Esophagus muscularis mucosa (tissue), 4 donors: ENCODE results near the gene TEX35. TPM values are rescaled to one million over a fixed set of nuclear protein-coding genes. Genes with fewer than 3 reads are reported as not detected.

Source experiments
- DNase-seq: peaks from one replicate; pipeline ENCODE4 v3.0.0-alpha.2; 2017; ENCODE audit errors: extremely low spot score
- H3K27ac ChIP-seq, 4 donors: fragments of 200-600 bp; sonication (generic); replicated peaks in 1 of 4; 1 replicate in 3 of 4; 2 replicates in 1 of 4; pipeline ENCODE4 v1.5.1; 2016 to 2019; ENCODE audit warnings: mild to moderate bottlenecking in 1 of 4
- H3K27me3 ChIP-seq, 4 donors: fragments of 200-600 bp; sonication (generic); one replicate each; pipeline versions ENCODE4 v1.5.1 to v1.6.0; 2016 to 2019
- H3K36me3 ChIP-seq, 4 donors: fragments of 200-600 bp; sonication (generic); one replicate each; pipeline ENCODE4 v1.5.1; 2016 to 2019
- H3K4me1 ChIP-seq, 4 donors: fragments of 200-600 bp; sonication (generic); one replicate each; pipeline ENCODE4 v1.5.1; 2016 to 2019
- H3K4me3 ChIP-seq, 4 donors: fragments of 200-600 bp; sonication (generic); 1 replicate in 2 of 4; 2 replicates in 2 of 4; pipeline ENCODE4 v1.5.1; 2016 to 2019; ENCODE audit warnings: mild to moderate bottlenecking in 4 of 4, moderate library complexity in 1 of 4
- H3K9me3 ChIP-seq, 4 donors: fragments of 200-600 bp; sonication (generic); 1 replicate in 3 of 4; 2 replicates in 1 of 4; pipeline ENCODE4 v1.5.1; 2016 to 2019
- CTCF ChIP-seq, 3 experiments: fragments of 200-600 bp in 2 of 3; fragments of 450-650 bp in 1 of 3; sonication (generic) in 2 of 3; IDR thresholded peaks; one replicate each; pipeline ENCODE4 v1.5.1; 2017 to 2019; ENCODE audit warnings: antibody characterized with exemption in 3 of 3, mild to moderate bottlenecking in 2 of 3, moderate library complexity in 1 of 3
- EP300 ChIP-seq: sonication (generic); formaldehyde crosslinking; IDR thresholded peaks from one replicate; pipeline ENCODE4 v1.6.1; 2017; ENCODE audit warnings: antibody characterized with exemption
- POLR2A ChIP-seq: fragments of 450-650 bp; IDR thresholded peaks from one replicate; pipeline ENCODE4 v1.6.1; 2017; ENCODE audit warnings: antibody characterized with exemption, moderate library complexity, mild to moderate bottlenecking, low read depth
- POLR2AphosphoS5 ChIP-seq, 2 donors: sonication (generic); formaldehyde crosslinking; IDR thresholded peaks; one replicate each; pipeline ENCODE4 v1.6.1; 2017; ENCODE audit warnings: antibody characterized with exemption in 2 of 2
- WGBS: methylation state at CpG from one replicate; pipeline ENCODE4 v1.1.5; 2018; 5-methylcytosine and 5-hydroxymethylcytosine counted together
- intact Hi-C: fragments of 100-400 bp; cut with DNase I; formaldehyde crosslinking; loops from one replicate; pipeline ENCODE4 v1.15.1; 2023
- total RNA-seq, 4 donors: library from RNA; depleted of rRNA; stranded (reverse); fragments of >200 nt; gene quantifications; one replicate each; pipeline versions ENCODE4 v1.1.0 to v1.2.1, GENCODE V29; 2016

The TEX35 gene
- total RNA-seq, 4 donors from 2014 or later = not detected

- TF ChIP-seq CTCF (IDR thresholded peaks at IDR 0.05) = peak in 1 of 3 experiments; percentile 13
- TF ChIP-seq POLR2A = no peak
- Histone ChIP-seq H3K4me1 (no peaks in the 10 kb centered on the region), H3K36me3 (no peaks in the 10 kb centered on the region), H3K9me3 (no peaks in the 10 kb centered on the region), H3K4me3 (no peak overlapping the region), H3K27ac (no peak overlapping the region), H3K27me3 (no peaks in the 10 kb centered on the region)
- DNase-seq = no peak
- 96% methylated on average over 11 of the region's 11 CpGs for WGBS
- intact Hi-C loops = loop anchor here (2.0 kb wide), 1 partner anchor 189 kb away; no protein-coding TSS in a partner anchor
Observed at GRCh38 chr1:178500091-178500770, 12.7 kb upstream of the TEX35 start.

GRCh38 chr1:178500936-178501554 is 11.9 kb upstream of the TEX35 start:
- WGBS = 73% methylated on average over 4 of the region's 10 CpGs
- H3K27ac ChIP-seq = no peak overlapping the region
- H3K4me1 ChIP-seq = no peaks in the 10 kb centered on the region
- intact Hi-C loops = loop anchor here (2.0 kb wide), 1 partner anchor 190 kb away; no protein-coding TSS in a partner anchor
- TF ChIP-seq EP300 (no peak), POLR2AphosphoS5 (IDR thresholded peaks at IDR 0.05) (no peak), POLR2A (no peak), CTCF (IDR thresholded peaks at IDR 0.05) (no peak)
- H3K36me3 ChIP-seq = no peaks in the 10 kb centered on the region
- H3K4me3 ChIP-seq = no peak overlapping the region
- DNase-seq = no peak
- H3K27me3 ChIP-seq = no peaks in the 10 kb centered on the region
- no peaks in the 10 kb centered on the region for H3K9me3 ChIP-seq

GRCh38 chr1:178501705-178502329 is 11.1 kb upstream of the TEX35 start:
- WGBS = 27% methylated on average over 5 of the region's 5 CpGs

GRCh38 chr1:178502330-178502714 is 10.6 kb upstream of the TEX35 start:
- Histone ChIP-seq H3K27ac (no peak overlapping the region), H3K9me3 (no peaks in the 10 kb centered on the region), H3K36me3 (no peaks in the 10 kb centered on the region), H3K27me3 (no peaks in the 10 kb centered on the region), H3K4me1 (no peaks in the 10 kb centered on the region), H3K4me3 (no peak overlapping the region)
- no peak for DNase-seq
- no peak for TF ChIP-seq CTCF (IDR thresholded peaks at IDR 0.05)
- WGBS = 93% methylated on average over 3 of the region's 3 CpGs
- intact Hi-C loops = no loop called here

More at GRCh38 chr1:178501705-178502329, 11.1 kb upstream of the TEX35 start:
- H3K36me3 ChIP-seq = no peaks in the 10 kb centered on the region
- no peaks in the 10 kb centered on the region for H3K27me3 ChIP-seq
- no peaks in the 10 kb centered on the region for H3K4me1 ChIP-seq
- H3K4me3 ChIP-seq = no peak overlapping the region
- DNase-seq = no peak
- H3K27ac ChIP-seq = no peak overlapping the region
- intact Hi-C loops = loop anchor here (2.0 kb wide), 1 partner anchor 191 kb away; no protein-coding TSS in a partner anchor
- no peaks in the 10 kb centered on the region for H3K9me3 ChIP-seq
- no peak for TF ChIP-seq EP300
- no peak for TF ChIP-seq POLR2AphosphoS5 (IDR thresholded peaks at IDR 0.05)
- peak; percentile 71 to 93 (median 80) for TF ChIP-seq CTCF (IDR thresholded peaks at IDR 0.05)
- no peak for TF ChIP-seq POLR2A
